ENCODE results near the gene PDLIM5.

The PDLIM5 gene

DNA sequence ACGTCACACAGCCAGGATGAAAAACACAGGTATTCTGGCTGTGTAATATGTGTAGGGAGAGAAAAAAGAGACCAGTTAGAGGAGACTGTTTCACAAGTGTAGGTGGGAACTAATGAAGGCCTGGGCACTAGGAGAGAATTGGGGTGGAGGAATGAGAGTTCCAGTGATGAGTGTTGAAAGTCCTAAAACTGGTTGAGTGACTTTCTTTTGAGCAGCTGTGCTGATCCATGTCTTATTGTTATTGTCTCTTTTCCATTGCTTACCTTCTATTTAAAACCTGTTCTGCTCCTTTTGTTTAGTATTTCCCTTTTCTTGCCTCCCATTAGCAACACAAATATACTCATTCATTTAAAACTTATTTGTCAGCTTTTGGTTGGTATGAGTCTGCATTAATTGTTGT is 88.7 kb downstream of the PDLIM5 start:
- no peak for DNase-seq (ENCODE audit: low read depth)
- in situ Hi-C loops (cut with HindIII; ENCODE audit: low sequenced_read_pairs), result no loop called here
- no peak for TF ChIP-seq CTCF (IDR thresholded peaks at IDR 0.05; ENCODE audit: low read depth, low read length, missing control alignments)
- H3K4me3 ChIP-seq (ENCODE audit: low read depth, low read length), result no peak overlapping the region

GRCh38 chr4:94544811-94545210 is 93.1 kb downstream of the PDLIM5 start:
- DNase-seq (ENCODE audit: low read depth), result no peak
- TF ChIP-seq CTCF (IDR thresholded peaks at IDR 0.05; ENCODE audit: low read depth, low read length, missing control alignments), result no peak
- H3K4me3 ChIP-seq (ENCODE audit: low read depth, low read length), result no peak overlapping the region
- in situ Hi-C loops (cut with HindIII; ENCODE audit: low sequenced_read_pairs), result no loop called here

DNA sequence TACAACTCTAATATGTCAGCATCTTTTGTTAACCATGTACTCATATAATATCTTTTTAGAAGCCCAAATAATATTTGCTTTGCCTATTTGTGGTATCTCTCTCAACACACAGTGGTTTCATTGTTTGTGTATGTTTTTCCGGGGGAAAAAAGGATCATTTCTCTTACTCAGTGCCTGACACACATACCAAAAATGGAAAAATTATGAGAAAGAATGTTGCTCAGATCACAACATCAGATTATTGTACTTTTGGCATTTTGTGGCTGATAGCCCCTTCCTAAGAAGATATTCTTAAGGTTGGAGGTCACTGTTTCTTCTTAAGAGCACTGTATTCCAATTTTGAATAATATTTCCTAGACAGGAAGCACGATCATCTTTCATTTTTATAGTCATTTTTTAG is 93.6 kb downstream of the PDLIM5 start:
- H3K4me3 ChIP-seq (ENCODE audit: low read depth, low read length), result no peak overlapping the region
- peak; percentile 31 for DNase-seq (ENCODE audit: low read depth)
- in situ Hi-C loops (cut with HindIII; ENCODE audit: low sequenced_read_pairs), result no loop called here
- TF ChIP-seq CTCF (IDR thresholded peaks at IDR 0.05; ENCODE audit: low read depth, low read length, missing control alignments), result no peak

- H3K4me3 ChIP-seq (ENCODE audit: low read depth, low read length), result no peak overlapping the region
- no peak for TF ChIP-seq CTCF (IDR thresholded peaks at IDR 0.05; ENCODE audit: low read depth, low read length, missing control alignments)
- DNase-seq (ENCODE audit: low read depth), result no peak
- in situ Hi-C loops (cut with HindIII; ENCODE audit: low sequenced_read_pairs), result no loop called here
Observed at GRCh38 chr4:94546949-94547348, 95.2 kb downstream of the PDLIM5 start.

GRCh38 chr4:94548571-94548970 is 96.8 kb downstream of the PDLIM5 start:
- peak; percentile 32 for DNase-seq (ENCODE audit: low read depth)
- TF ChIP-seq CTCF (IDR thresholded peaks at IDR 0.05; ENCODE audit: low read depth, low read length, missing control alignments), result no peak
- in situ Hi-C loops (cut with HindIII; ENCODE audit: low sequenced_read_pairs), result no loop called here
- no peak overlapping the region for H3K4me3 ChIP-seq (ENCODE audit: low read depth, low read length)

- in situ Hi-C loops (cut with HindIII; ENCODE audit: low sequenced_read_pairs), result no loop called here
- no peak overlapping the region for H3K4me3 ChIP-seq (ENCODE audit: low read depth, low read length)
- TF ChIP-seq CTCF (IDR thresholded peaks at IDR 0.05; ENCODE audit: low read depth, low read length, missing control alignments), result no peak
- no peak for DNase-seq (ENCODE audit: low read depth)
Observed at GRCh38 chr4:94550352-94550751, 98.6 kb downstream of the PDLIM5 start.

DNA sequence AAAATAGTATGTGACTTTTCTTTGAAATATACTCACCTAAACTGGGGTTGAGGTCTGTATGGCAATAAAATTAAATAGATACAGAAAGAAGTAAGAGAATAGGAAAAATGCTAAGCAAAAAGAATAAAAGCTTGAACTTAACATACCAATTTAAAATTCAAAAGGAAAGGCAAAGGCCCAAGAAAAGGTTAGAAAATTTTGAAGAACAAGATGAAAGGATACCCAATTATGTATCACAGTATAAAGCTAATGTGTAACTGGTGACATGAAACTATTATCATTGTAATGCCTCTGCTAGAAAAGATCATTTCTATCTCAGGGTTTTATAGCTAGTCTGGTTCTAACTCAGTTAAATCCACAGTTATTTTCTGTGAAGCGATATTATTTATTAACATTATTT is 99.1 kb downstream of the PDLIM5 start:
- no peak overlapping the region for H3K4me3 ChIP-seq (ENCODE audit: low read depth, low read length)
- TF ChIP-seq CTCF (IDR thresholded peaks at IDR 0.05; ENCODE audit: low read depth, low read length, missing control alignments), result no peak
- in situ Hi-C loops (cut with HindIII; ENCODE audit: low sequenced_read_pairs), result no loop called here
- no peak for DNase-seq (ENCODE audit: low read depth)
